Omental fat pad (tissue), 4 donors: ENCODE results near the gene STAP1. TPM values are rescaled to one million over a fixed set of nuclear protein-coding genes. Genes with fewer than 3 reads are reported as not detected.

Source experiments
- ATAC-seq: fragments of 150-250 bp; one replicate; pipeline ENCODE4 v1.9.1; 2016; ENCODE audit warnings: mild to moderate bottlenecking, moderate library complexity; ENCODE audit not compliant: low FRiP score
- DNase-seq: peaks from one replicate; pipeline ENCODE4 v3.0.0-alpha.2; 2019; ENCODE audit warnings: low spot score
- total RNA-seq, 4 donors: library from RNA; depleted of rRNA; stranded (reverse); fragments of >200 nt; gene quantifications; one replicate each; pipeline ENCODE4 v1.1.0, GENCODE V29; 2016
- TF ChIP-seq, protein P1 (sequence below), 3 donors: fragments of 450-650 bp; IDR thresholded peaks; one replicate each; pipeline ENCODE4 v1.5.1; 2016 to 2017; ENCODE audit warnings: antibody characterized with exemption in 3 of 3, mild to moderate bottlenecking in 3 of 3, moderate library complexity in 2 of 3

The STAP1 gene
- total RNA-seq, 4 donors from 2014 or later, result 0.56 TPM; not detected in 3

DNA sequence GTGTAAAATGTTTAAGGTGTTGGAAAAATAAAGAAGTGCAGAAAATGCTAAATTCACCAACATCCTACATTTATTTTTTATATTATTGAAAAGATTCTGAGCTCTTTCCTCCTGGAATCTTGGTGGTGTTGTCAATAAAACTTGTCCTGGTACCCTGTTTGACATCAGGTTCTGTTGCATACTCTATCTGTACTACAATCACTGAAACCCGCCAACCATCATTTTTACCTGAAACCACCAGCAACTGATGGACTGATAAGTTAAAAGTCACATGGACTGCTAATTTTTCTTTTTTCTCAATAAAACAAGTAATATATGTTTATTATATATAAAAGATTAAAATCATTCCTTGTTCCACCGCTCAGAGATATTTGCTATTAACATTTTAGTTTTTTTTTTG is 23.4 kb downstream of the STAP1 start:
- no peak for DNase-seq
- TF ChIP-seq, protein P1, sequence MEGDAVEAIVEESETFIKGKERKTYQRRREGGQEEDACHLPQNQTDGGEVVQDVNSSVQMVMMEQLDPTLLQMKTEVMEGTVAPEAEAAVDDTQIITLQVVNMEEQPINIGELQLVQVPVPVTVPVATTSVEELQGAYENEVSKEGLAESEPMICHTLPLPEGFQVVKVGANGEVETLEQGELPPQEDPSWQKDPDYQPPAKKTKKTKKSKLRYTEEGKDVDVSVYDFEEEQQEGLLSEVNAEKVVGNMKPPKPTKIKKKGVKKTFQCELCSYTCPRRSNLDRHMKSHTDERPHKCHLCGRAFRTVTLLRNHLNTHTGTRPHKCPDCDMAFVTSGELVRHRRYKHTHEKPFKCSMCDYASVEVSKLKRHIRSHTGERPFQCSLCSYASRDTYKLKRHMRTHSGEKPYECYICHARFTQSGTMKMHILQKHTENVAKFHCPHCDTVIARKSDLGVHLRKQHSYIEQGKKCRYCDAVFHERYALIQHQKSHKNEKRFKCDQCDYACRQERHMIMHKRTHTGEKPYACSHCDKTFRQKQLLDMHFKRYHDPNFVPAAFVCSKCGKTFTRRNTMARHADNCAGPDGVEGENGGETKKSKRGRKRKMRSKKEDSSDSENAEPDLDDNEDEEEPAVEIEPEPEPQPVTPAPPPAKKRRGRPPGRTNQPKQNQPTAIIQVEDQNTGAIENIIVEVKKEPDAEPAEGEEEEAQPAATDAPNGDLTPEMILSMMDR (IDR thresholded peaks at IDR 0.05), result no peak
- no peak for ATAC-seq

DNA sequence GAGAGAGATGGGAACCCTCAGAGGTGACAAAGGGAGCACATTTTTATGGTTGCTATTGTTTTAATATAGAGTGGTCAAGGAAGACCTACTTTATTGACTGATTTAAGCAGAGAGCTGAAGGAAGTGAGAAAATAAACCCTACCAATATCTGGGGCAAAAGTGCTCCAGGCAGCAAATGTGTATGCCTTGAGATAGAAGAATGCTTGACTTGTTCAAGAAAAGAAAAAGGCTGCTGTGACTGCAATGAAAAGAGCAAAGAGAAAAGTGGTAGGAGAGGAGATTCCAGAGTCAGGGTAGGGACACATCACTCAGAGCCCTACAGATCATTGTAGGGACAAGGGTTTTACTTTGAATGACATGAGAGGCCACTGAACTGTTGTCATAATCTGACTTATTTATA is 26.0 kb downstream of the STAP1 start:
- TF ChIP-seq, protein P1 (IDR thresholded peaks at IDR 0.05), result no peak
- no peak for DNase-seq
- no peak for ATAC-seq

DNA sequence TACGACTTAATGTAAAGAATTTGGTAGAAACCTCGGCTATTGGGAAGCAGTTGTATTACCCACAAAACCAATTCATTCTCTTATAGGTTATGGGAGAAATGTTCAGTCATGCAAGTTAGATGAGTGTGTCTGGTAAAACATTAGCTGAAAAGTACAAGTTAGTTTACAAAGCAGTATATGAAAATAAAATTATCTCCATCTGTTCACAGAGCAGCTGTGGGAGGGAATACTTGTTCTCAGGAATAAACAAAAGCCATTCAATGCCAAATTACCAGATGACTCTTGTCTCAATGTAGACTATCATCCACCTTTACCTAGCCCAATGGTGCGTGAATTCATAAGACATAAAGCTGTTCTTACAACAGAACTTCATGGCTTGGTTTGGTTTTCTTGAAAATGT is 28.6 kb downstream of the STAP1 start:
- TF ChIP-seq, protein P1 (IDR thresholded peaks at IDR 0.05), result no peak
- DNase-seq (no peak), ATAC-seq (no peak)

DNA sequence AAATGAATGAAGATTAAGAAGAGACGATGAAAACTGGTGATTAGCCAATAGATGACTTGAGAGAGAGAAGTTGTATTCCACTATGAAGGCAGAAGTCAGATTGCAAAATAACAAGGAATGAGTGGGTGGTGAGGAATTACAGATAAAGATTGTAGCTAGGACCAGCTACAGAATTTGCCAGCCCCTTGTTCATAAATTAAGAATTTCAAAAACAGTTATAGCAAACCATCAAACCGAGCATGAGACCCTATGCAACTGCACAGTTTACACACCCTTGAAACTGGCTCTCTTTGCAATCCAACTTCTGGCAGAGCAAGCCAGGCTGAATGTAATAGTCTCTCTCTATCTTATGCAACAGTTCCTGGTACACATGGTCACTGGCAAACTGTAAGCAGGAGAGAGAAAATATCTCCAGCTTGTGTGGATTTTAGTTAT is 35.2 kb downstream of the STAP1 start:
- DNase-seq, result no peak
- TF ChIP-seq, protein P1 (IDR thresholded peaks at IDR 0.05), result no peak
- ATAC-seq, result peak; percentile 92

DNA sequence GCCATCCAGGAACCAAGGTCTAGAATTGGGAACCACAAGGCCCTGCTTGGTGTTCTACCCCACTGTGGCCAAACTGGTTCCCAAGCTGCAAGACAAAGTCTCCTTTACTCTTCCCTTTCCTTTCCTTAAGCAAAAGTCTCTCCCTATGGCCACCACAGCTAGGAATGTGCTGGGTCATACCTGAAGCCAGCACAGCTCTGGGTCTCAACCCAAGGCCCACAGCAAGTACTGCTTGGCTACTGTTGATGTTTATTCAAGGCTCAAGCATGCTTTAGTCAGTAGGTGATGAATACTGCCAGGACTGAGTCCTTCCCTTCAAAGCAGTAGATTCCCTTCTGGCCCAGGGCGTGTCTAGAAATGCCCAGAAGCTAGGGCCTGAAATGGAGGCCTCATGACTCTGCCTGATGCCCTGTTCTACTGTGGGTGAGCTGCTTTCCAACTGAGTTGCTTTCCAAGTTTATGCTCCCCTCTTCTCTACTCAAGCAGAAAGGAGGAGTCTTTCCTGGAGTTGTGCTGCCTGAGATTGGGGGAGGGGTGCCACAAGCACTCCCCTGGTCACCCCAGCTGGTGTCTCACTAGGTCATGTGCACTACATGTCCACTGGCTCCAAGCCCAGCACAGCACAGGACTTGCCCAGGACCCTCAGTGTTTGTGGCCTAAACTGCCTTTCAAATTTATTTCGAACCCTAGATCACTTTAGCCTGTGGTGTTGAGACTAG is 44.9 kb downstream of the STAP1 start:
- DNase-seq (no peak), ATAC-seq (no peak)
- TF ChIP-seq, protein P1 (IDR thresholded peaks at IDR 0.05), result no peak

DNA sequence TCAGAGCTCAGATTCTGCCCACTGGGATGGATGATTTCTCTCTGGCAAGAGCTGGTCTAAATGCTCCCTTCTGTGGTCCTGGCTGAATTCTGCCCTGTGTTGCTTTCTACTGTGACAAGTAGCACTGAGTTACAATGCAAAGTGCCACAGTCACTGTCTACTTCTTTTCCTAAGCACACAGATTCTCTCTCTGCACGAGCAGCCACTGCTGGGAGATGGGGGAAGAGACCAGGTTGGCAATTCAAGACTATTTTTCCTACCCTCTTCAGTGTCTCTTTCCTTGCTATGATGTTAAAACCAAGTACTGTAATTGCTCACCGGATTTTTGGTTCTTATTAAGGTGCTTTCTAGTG is 45.5 kb downstream of the STAP1 start:
- no peak for DNase-seq
- ATAC-seq, result no peak
- TF ChIP-seq, protein P1 (IDR thresholded peaks at IDR 0.05), result no peak

DNA sequence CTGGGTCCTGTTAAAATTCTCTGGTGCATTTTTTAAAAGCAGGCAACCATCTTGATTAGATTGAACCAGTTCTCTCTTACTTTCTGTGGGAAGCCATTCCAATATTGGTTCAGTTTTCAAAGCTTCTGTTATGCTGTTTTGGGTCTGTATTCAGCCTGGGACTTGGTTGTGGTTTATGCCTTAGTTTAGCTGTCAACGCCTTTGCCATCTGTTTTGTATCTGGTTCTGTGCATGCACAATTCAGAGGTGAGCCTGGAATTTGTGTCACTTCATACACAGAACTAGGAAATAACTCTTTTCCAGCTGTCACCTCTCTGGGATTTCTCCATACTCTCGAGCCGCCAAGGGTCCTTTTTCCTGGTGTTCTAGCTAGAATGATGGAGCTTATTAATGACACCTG is 46.2 kb downstream of the STAP1 start:
- ATAC-seq (no peak), DNase-seq (no peak)
- TF ChIP-seq, protein P1 (IDR thresholded peaks at IDR 0.05), result no peak
